GM12892 (cell line): ENCODE data around the gene NRXN2.
"Not testable (repeated sequence)": the region's sequence is repeated elsewhere in the genome, so short reads cannot be mapped to it uniquely, and the experiment has no call there.

Source experiments
- DNase-seq: peaks from one replicate; pipeline ENCODE4 v3.0.0; 2011; ENCODE audit not compliant: insufficient read length
- FAIRE-seq: peaks from 2 replicates; lab custom pipeline; 2011; peaks lifted over from hg19 to GRCh38; lab: Jason Lieb, UNC
- POLR2A ChIP-seq: IDR thresholded peaks from 2 replicates; pipeline ENCODE4 v1.6.1; 2011; ENCODE audit warnings: low read depth, low read length, control low read depth
- POLR2AphosphoS5 ChIP-seq: IDR thresholded peaks from 2 replicates; pipeline ENCODE4 v1.6.1; 2011; ENCODE audit warnings: low read depth, low read length, control low read depth
- TAF1 ChIP-seq: IDR thresholded peaks from 2 replicates; pipeline ENCODE4 v1.6.1; 2011; ENCODE audit warnings: low read depth, mild to moderate bottlenecking, control low read depth, low read length, borderline replicate concordance

NRXN2 gene

DNA sequence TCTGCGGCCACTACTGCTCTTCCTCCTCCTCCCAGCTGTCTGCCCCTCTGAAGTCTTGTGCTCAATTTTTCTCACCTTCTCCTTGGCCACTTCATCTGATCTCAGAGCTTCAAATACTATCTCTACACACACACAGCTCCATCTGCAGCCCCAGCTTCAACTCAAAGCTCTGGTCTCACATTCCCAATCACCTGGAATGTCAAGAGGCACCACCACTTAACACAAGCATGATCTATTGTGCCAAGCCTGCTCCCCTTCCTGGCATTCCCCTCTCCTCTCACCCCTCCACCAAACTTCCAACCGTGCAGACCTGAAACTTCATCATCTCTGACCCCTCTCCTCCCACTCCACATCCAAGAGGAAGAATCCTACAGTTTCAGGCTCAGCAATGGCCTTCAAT is 17.5 kb downstream of the NRXN2 start:
- FAIRE-seq (no peak), DNase-seq (no peak)
- TF ChIP-seq POLR2AphosphoS5 (no peak), TAF1 (no peak), POLR2A (no peak)

GRCh38 chr11:64703048-64703447 is 19.9 kb downstream of the NRXN2 start:
- DNase-seq: no peak
- FAIRE-seq: no peak
- TF ChIP-seq POLR2A (no peak), TAF1 (no peak), POLR2AphosphoS5 (no peak)

- not testable (repeated sequence) for FAIRE-seq, DNase-seq
Observed at GRCh38 chr11:64701956-64702355, 21.0 kb downstream of the NRXN2 start.

DNA sequence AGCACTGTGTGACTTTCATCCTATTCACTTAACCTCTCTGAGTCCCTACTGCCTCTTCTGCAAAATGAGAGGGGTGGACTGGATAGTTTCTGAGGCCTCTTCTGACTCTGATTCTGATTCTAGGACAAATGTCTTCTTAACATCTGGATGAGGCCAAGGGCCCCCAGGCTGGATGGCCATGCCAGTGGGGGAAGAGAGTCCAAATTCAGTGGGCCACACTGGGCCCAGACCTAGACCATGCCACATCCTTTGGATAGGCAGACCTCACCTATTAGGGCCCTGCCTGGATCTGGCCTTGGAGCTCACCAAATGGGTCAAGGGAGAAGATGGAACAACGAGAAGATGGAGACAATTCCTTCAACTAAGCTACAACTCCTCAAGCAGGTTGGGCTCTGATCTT is 24.6 kb downstream of the NRXN2 start:
- no peak for TF ChIP-seq TAF1
- DNase-seq (no peak), FAIRE-seq (no peak)

- TF ChIP-seq TAF1 (no peak), POLR2AphosphoS5 (no peak), POLR2A (no peak)
- DNase-seq: no peak
- FAIRE-seq: no peak
Observed at GRCh38 chr11:64697663-64698375, 25.2 kb downstream of the NRXN2 start.

DNA sequence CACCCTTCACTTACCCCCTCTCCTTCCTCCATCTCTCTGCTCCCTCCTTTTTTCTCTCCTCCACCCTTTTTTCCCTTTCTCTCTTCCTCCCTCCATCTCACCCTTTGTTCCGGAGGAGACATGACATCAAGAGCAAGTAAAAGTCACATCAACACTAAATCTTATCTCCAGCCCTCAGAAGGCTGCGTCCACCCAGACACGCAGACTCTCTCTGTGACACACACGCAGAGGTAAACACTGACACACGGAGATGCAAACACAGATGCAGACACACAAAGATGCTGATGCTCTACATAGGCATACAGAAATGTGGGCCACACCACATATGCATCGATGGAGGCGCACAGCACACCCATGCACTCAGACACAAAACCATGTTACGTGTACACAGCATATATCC is 27.0 kb downstream of the NRXN2 start:
- DNase-seq (no peak), FAIRE-seq (no peak)
- no peak for TF ChIP-seq TAF1
- no peak for TF ChIP-seq POLR2AphosphoS5
- TF ChIP-seq POLR2A: no peak

- TF ChIP-seq POLR2AphosphoS5 (no peak), POLR2A (no peak), TAF1 (no peak)
- DNase-seq (no peak), FAIRE-seq (no peak)
Observed at GRCh38 chr11:64695548-64695947, 27.4 kb downstream of the NRXN2 start.

DNA sequence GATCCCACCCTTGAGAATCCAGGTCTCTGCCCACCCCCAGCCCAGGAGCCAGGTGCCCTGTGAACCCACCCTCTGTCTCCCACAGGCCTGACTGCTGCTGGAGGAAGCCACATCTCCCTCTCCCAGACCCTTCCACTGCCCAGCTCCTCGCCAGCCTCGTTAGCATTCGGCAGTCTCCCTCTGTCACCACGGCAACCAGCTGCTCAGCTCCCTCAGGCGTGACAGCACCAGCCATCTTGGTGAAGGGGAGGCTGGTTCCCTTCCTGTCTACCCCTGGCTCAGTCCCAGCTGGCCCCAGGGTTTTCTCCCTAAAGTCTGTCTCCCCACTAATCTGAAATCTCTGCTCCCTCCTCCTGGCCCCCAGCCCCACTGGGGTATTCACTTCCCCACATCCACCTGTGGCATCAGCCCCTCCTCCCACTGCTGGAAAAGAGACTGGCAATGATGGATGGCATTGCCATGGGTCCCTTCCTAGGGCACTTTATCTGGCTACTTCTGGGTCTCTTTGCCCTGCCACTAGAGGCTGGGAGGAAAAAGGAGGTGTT is 28.1 kb downstream of the NRXN2 start:
- TF ChIP-seq POLR2AphosphoS5 (no peak), POLR2A (no peak), TAF1 (no peak)
- no peak for FAIRE-seq
- no peak for DNase-seq

DNA sequence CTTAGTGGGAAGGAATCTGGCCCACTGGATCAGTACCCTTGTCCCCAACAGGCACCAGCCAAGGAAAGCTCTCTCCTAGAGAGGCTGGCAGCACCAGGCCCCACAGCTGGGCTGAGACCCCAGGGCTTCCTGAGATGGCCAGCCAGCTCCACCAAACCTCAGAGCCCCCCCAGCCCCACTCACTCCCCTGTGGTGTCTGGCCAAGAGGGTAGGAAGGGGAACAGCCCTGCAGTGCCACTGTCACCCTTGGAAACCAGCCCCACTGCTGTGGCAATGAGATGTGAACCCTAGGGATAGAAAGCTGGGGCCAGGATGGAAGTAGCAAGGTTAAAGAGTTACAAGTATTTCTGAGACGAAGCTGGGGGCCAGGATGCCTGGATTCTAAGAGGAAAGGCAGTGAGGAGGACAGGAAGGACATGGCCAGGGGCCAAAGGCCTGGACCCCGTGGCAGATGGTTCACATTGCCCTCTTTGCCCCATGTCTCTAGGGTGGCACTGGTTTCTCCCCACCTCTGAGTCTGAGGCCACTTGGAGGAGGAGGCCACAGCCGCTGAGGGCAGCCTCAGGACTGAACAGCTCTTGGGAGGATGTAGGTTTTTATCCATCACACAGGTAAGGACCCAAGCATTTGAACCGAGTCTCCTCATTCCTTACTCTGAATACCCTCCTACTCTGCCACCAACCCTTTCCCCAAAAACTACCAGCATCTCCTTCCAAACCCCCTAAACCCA is 28.8 kb downstream of the NRXN2 start:
- FAIRE-seq (no peak), DNase-seq (no peak)
- no peak for TF ChIP-seq POLR2A
- TF ChIP-seq POLR2AphosphoS5: no peak
- TF ChIP-seq TAF1: no peak

DNA sequence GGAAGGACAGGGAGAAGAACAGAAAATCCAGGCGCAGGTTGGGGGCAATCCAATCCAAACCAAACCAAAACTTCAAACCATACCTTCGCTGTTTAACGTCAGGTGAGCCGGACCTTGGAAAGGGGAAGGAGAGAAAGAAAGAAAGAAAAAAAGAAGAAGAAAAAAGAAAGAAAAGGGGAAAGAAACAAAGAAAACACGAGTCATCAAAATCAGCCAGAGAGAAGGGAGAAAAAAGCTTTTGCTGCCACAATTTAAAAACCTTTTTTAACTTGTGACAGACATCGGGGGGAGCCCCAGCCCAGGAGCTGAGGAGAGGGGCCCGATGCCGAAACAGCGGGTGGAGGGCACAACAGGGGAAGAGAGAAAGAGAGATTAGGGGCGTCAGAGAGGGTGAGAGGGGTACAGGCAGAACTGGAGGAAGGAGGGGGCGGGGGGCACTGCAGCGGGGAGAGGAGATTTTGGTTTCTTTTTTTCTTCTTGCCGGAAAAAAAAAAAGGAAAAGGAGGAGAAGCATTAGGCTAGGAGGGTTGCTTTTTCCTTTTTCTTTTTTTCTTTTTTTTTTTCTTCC is 30.1 kb downstream of the NRXN2 start:
- TF ChIP-seq POLR2A (no peak), TAF1 (no peak)
- FAIRE-seq: no peak
- no peak for DNase-seq

GRCh38 chr11:64691543-64691942 is 31.5 kb downstream of the NRXN2 start:
- no peak for DNase-seq
- FAIRE-seq: no peak
- TF ChIP-seq POLR2A: no peak
- TF ChIP-seq POLR2AphosphoS5: no peak
- TF ChIP-seq TAF1: no peak

DNA sequence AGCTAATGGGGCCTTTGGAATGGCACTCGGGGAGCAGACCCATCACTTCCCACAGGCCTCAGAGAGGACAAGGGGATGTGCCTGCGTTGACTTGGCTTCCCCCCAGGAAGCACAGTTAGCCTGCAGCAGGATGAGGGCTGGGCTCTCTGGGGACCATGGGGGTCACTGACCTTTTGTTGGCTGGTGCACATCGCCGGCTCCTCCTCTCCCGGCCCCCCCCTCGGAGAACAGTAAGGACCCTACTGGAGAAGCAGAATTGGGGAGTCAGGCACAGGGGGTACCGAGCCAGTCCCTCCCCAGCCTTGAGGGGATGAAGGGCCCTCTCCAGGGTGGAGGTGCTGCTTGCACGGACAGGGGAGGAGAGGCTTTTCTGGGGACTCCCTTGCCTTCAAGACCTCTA is 32.8 kb downstream of the NRXN2 start:
- no peak for TF ChIP-seq POLR2AphosphoS5
- TF ChIP-seq POLR2A: no peak
- no peak for TF ChIP-seq TAF1
- FAIRE-seq (no peak), DNase-seq (no peak)
